Mucosa of gallbladder (tissue), 1 donor: Measurements from ENCODE around the gene PACRG. TPM values are rescaled to one million over a fixed set of nuclear protein-coding genes. Genes with fewer than 3 reads are reported as not detected.

Source experiments
- DNase-seq: peaks from one replicate; pipeline ENCODE4 v3.0.0-alpha.2; 2020; ENCODE audit warnings: low spot score
- total RNA-seq: library from RNA; stranded (reverse); gene quantifications from one replicate; pipeline ENCODE4 v1.2.1, GENCODE V29; 2021
- donor health status: DM: no; HTN: no; CAD: no.

Gene PACRG
- total RNA-seq, 1 donor from 2014 or later: 3.2 TPM

GRCh38 chr6:163085426-163085825 is 357.7 kb downstream of the PACRG start:
- no peak for DNase-seq

DNA sequence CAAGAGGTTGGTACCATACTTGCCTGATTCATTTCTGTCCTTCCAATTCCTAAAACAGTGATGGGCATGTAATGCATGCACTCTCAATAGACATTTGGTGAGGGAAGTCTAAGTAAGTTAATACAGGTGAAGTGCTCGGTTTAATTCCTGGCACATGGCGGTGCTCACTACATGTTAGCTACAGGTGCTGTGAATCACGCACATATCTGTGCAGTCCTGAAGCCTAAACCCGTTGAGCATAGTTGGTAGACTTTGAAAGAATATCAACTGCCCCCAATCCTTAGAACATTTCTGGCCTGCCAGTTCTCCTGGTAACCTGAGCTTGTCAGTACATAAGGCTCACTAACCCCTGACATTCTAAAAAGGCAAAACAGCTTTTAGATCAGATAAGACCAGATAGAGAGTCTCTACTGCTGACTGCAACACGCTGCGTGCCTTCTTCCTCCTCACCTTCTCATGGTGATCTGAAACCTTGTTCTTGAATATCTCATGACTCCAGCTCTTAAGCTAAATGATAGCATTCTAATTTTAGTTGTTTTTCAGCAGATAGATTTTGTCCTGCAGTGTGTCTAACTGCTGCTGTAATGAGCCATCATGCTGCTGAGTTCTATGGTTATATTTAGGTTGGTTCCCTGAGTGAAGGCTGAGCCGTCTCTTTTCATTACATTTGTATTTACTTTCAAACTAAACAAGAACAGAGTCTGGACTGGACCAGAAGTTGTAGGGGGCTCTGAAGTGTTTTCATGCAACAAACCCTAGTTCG is 358.3 kb downstream of the PACRG start:
- no peak for DNase-seq

DNA sequence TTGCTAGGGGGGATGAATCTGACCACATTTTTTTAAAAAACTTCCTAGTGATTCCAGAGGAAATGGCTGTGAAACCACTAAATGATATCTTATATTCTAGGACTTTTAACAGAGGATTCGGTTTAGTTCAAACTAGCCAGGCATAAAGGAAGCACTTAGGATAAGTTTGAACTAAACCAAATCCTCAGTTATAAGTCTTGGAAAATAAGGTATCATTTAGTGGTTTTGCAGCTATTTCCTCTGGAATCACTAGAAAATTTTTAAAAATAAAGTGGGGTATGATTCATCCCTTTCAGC is 358.8 kb downstream of the PACRG start:
- no peak for DNase-seq

DNA sequence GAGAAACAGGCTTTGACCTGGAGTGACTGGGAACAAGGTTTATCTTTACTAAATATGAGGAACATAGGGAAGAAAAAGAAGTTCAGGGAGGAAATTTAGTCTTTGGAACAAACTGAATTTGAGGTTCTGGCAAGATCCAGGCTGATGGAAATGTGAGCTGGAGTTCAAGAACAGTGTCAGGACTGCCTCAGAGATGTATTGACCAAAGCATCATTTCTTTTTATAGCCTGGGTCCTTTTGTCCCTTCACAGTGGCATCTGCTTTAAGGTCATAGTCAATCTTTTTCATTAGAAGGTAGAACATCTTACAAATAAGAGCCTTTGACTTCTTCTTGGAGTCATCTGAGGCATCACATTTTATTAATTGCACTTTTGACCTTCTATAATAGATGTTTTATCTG is 360.2 kb downstream of the PACRG start:
- DNase-seq: no peak

DNA sequence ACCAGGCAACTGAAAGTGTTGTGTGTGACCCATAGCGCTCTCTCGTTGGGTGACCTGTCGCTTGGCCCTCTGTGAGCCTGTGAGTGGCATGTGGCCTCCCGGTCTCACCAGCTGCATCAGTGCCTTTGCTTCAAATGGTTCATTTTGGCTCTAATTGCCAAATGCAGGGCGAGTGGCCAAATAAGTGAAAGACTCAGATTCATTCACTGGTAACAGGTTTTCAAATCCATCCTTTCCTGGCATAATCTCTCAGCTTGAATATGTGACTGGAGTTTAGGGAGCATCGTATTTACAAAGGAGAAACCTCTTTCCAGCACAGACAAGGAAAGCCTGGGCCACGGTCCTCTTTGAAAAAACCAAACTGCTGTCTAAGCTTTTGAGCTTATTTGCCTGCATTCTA is 365.1 kb downstream of the PACRG start:
- DNase-seq: no peak

- no peak for DNase-seq
Observed at GRCh38 chr6:163094881-163095280, 367.1 kb downstream of the PACRG start.

DNA sequence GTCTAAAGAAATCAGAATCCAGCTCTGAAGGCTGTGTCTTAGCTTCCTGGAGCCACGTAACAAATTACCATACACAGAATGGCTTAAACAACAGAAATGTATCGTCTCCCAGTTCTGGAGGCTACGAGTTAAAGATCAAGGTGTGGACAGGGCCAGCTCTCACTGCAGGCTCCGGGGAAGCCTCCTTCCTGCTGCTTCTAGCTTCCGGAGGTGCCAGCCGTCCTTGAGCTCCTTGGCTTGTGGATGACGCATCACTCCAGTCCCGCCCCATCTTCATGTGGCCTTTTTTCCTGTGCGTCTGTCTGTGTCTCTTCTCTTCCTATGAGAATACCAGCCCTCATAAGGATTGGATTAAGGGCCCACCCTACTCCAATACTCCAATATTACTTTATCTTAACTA is 367.6 kb downstream of the PACRG start:
- DNase-seq: no peak

GRCh38 chr6:163098827-163099479 is 371.2 kb downstream of the PACRG start:
- DNase-seq: no peak

DNA sequence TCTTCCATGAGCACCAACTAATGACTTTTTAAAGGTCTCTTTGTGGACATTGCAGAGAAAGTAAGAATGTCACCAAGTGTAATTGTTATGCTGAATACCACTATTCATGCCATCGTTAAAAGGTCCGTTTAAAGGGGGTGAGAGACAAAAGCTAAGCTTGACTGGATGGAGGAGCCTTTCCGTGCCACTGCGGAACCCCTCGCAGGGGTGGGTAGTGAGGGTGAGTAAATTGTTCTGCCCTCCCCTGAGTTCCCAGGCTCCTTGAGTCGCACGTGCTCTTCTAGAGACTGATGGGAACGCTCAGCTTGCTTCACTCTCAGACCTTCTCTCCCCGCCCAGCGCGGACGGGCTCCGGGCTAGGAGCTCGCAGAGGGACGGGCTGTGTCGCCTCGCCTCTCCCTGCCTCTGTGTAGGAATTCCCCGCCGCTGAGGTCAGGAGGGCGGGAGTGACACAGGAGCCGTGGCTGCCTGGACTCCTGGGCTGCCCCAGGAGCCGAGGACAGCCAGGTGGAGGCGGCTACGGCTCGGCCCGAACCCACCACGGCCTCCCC is 371.9 kb downstream of the PACRG start:
- no peak for DNase-seq

- no peak for DNase-seq
Observed at GRCh38 chr6:163100259-163100658, 372.5 kb downstream of the PACRG start.

DNA sequence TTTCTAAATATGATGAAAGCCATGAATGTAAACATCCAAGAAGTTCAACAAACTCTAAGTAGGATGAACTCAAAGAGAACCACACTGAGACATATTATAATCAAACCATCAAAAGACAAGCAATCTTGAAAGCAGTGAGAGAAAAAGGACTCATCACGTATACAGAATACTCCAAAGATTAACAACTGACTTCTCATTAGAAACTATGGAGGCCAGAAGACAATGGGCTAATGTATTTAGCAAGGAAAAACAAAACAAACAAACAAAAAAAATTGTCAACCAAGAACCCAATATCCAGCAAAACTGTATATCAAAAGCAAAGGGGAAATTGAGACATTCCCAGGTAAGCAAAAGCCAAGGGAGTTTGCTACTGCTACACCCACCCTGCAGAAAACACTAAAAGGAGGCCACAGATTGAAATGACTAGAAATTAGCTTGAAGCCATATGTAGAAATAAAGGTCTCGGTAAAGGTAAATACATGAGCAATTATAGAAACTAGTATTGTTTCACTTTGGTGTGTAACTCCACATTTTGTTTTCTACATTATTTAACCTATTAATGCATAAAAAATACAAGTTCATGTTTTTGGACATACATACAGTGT is 385.7 kb downstream of the PACRG start:
- no peak for DNase-seq

- no peak for DNase-seq
Observed at GRCh38 chr6:163118941-163119340, 391.2 kb downstream of the PACRG start.

GRCh38 chr6:163120223-163120622 is 392.4 kb downstream of the PACRG start:
- DNase-seq: no peak

- no peak for DNase-seq
Observed at GRCh38 chr6:163121270-163121669, 393.5 kb downstream of the PACRG start.

GRCh38 chr6:163122365-163122764 is 394.6 kb downstream of the PACRG start:
- DNase-seq: no peak

GRCh38 chr6:163123098-163123497 is 395.3 kb downstream of the PACRG start:
- DNase-seq: no peak

GRCh38 chr6:163126741-163127140 is 399.0 kb downstream of the PACRG start:
- DNase-seq: no peak

GRCh38 chr6:163127587-163127986 is 399.8 kb downstream of the PACRG start:
- no peak for DNase-seq

- no peak for DNase-seq
Observed at GRCh38 chr6:163128324-163128723, 400.6 kb downstream of the PACRG start.

GRCh38 chr6:163132050-163132750 is 404.4 kb downstream of the PACRG start:
- no peak for DNase-seq

- DNase-seq: no peak
Observed at GRCh38 chr6:163133017-163133416, 405.2 kb downstream of the PACRG start.

DNA sequence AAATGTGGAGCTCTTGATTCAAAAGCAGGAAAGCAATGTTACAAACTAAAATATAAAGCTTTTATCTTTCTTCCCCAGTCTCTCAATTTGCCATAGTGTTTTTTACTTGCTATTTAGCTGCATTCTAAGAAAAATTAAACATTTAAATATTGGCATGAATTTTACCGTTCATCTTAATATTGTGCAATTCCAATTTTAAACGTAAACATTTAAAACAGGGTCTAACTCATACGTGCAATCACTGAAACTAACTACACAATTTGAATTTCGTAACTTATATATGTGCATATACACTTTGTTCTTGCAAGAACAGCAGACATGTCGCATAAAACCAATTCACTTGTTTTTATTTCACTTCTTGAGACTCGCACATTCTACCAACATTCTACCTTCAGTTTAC is 405.9 kb downstream of the PACRG start:
- DNase-seq: no peak
